ENCODE results near the gene FBXO3. TPM values are rescaled to one million over a fixed set of nuclear protein-coding genes. Genes with fewer than 3 reads are reported as not detected.

Gene FBXO3
- total RNA-seq, 1 experiment from 2014 or later = 29.6 TPM

DNA sequence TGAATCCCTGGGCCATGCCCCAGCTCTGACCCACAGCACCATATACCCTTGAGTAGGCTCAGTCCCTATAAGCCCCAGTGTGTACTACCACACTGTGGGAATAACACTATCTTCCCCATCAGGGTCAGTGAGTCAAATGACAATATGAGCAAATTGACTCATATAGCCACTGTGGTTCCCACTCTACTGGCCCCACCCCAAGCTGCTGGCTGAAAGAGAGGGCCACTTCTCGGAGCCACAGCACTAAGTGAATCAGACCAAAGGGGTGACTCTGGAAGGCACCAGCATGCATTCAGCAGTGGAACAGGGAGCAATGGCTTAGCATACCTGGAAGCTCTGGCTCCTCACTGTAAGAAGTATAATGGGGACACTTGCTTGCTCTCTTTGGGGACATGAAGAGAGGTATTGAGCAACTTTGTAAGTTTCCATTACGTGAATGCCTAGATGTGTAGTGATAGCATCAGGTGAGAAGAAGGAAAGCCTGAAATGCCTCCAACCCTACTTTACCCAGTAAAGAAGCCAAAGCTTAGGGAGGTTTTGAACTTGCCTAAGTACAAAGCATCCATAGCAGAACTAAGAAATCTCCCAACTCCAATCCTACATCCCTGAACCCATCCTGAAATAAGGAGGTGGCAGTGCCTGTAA lies 51.6 kb downstream of the FBXO3 start:
- Histone ChIP-seq H3K27me3 (replicated peaks; ENCODE audit: control insufficient read depth, insufficient read depth, low read length) (no peaks in the 10 kb centered on the region), H3K4me1 (peaks cover 28% of the 10 kb centered on the region), H3K9me3 (no peaks in the 10 kb centered on the region), H3K4me3 (ENCODE audit: low read depth, low read length) (no peak overlapping the region), H3K36me3 (ENCODE audit: control insufficient read depth, insufficient read depth, low read length) (no peaks in the 10 kb centered on the region; the same call in 1 of the 2 replicates)
- Mint-ChIP-seq H3K27me3 (ENCODE audit: insufficient read depth, unreplicated experiment) (no peaks in the 10 kb centered on the region), H3K9me3 (ENCODE audit: unreplicated experiment) (no peaks in the 10 kb centered on the region), H3K4me1 (ENCODE audit: low read depth, unreplicated experiment) (peaks cover 25% of the 10 kb centered on the region), H3K27ac (ENCODE audit: unreplicated experiment) (no peak overlapping the region), H3K36me3 (ENCODE audit: insufficient read depth, unreplicated experiment) (peaks cover 20% of the 10 kb centered on the region), H3K4me3 (ENCODE audit: unreplicated experiment) (no peak overlapping the region)
- no peak for TF ChIP-seq CTCF (IDR thresholded peaks at IDR 0.05; ENCODE audit: insufficient read depth in 1 of 2, low read depth in 1 of 2, low read length in 1 of 2, severe bottlenecking in 1 of 2, unreplicated experiment in 1 of 2)
- DNase-seq = no peak
- ChIA-PET POLR2A (interaction anchor here (0.6 kb wide), 1 partner anchor 14 kb away, joined by 5 read pairs; the partner anchor contains the start of gene CD59), CTCF (interaction anchor here (1.3 kb wide), 1 partner anchor 14 kb away, joined by 6 read pairs; the partner anchor contains the start of gene CD59)
- intact Hi-C loops (cut with micrococcal nuclease; ENCODE audit: unreplicated experiment) = no loop called here
- BruUV-seq (replicated peaks) = no TSS peak

DNA sequence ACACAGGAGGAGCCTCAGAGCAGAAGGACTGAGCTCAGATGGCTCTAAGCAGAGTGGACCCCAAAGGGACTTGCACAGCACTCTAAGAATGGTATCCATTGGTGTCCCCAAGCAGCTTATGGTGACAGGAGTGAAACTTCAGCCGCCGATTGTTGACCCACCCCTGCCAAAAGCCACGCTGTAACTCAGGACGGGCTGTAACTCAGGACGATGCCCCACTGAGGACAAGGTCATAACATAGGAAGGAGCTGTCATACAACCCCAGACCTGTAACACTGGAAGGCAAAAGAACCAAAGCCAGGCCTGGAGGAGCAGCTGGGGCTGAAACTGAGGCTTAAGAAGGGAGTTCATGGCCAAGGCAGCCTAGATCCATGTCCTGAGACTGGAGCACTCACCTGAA lies 52.3 kb downstream of the FBXO3 start:
- ChIA-PET CTCF (no interaction called here), POLR2A (no interaction called here)
- Histone ChIP-seq H3K9me3 (no peaks in the 10 kb centered on the region), H3K27me3 (replicated peaks; ENCODE audit: control insufficient read depth, insufficient read depth, low read length) (no peaks in the 10 kb centered on the region), H3K36me3 (ENCODE audit: control insufficient read depth, insufficient read depth, low read length) (no peaks in the 10 kb centered on the region; the same call in 1 of the 2 replicates), H3K4me3 (ENCODE audit: low read depth, low read length) (no peak overlapping the region), H3K4me1 (peaks cover 28% of the 10 kb centered on the region)
- H3K4me3 Mint-ChIP-seq (ENCODE audit: unreplicated experiment) = no peak overlapping the region
- H3K9me3 Mint-ChIP-seq (ENCODE audit: unreplicated experiment) = no peaks in the 10 kb centered on the region
- TF ChIP-seq CTCF (IDR thresholded peaks at IDR 0.05; ENCODE audit: insufficient read depth in 1 of 2, low read depth in 1 of 2, low read length in 1 of 2, severe bottlenecking in 1 of 2, unreplicated experiment in 1 of 2) = no peak
- no peak overlapping the region for H3K27ac Mint-ChIP-seq (ENCODE audit: unreplicated experiment)
- BruUV-seq (replicated peaks) = no TSS peak
- intact Hi-C loops (cut with micrococcal nuclease; ENCODE audit: unreplicated experiment) = no loop called here
- no peak for DNase-seq
- peaks cover 20% of the 10 kb centered on the region for H3K36me3 Mint-ChIP-seq (ENCODE audit: insufficient read depth, unreplicated experiment)
- H3K4me1 Mint-ChIP-seq (ENCODE audit: low read depth, unreplicated experiment) = peaks cover 25% of the 10 kb centered on the region
- H3K27me3 Mint-ChIP-seq (ENCODE audit: insufficient read depth, unreplicated experiment) = no peaks in the 10 kb centered on the region

- H3K9me3 ChIP-seq = no peaks in the 10 kb centered on the region
- Mint-ChIP-seq H3K9me3 (ENCODE audit: unreplicated experiment) (no peaks in the 10 kb centered on the region), H3K4me1 (ENCODE audit: low read depth, unreplicated experiment) (peaks cover 25% of the 10 kb centered on the region), H3K4me3 (ENCODE audit: unreplicated experiment) (no peak overlapping the region), H3K27ac (ENCODE audit: unreplicated experiment) (no peak overlapping the region), H3K36me3 (ENCODE audit: insufficient read depth, unreplicated experiment) (peaks cover 20% of the 10 kb centered on the region), H3K27me3 (ENCODE audit: insufficient read depth, unreplicated experiment) (no peaks in the 10 kb centered on the region)
- H3K4me3 ChIP-seq (ENCODE audit: low read depth, low read length) = no peak overlapping the region
- intact Hi-C loops (cut with micrococcal nuclease; ENCODE audit: unreplicated experiment) = no loop called here
- TF ChIP-seq CTCF (IDR thresholded peaks at IDR 0.05; ENCODE audit: insufficient read depth in 1 of 2, low read depth in 1 of 2, low read length in 1 of 2, severe bottlenecking in 1 of 2, unreplicated experiment in 1 of 2) = no peak
- no peak for DNase-seq
- BruUV-seq (replicated peaks) = no TSS peak
- CTCF ChIA-PET = no interaction called here
- H3K27me3 ChIP-seq (replicated peaks; ENCODE audit: control insufficient read depth, insufficient read depth, low read length) = no peaks in the 10 kb centered on the region
- H3K36me3 ChIP-seq (ENCODE audit: control insufficient read depth, insufficient read depth, low read length) = no peaks in the 10 kb centered on the region; the same call in 1 of the 2 replicates
- POLR2A ChIA-PET = no interaction called here
- H3K4me1 ChIP-seq = peaks cover 28% of the 10 kb centered on the region
Measured at GRCh38 chr11:33721426-33721825, 52.9 kb downstream of the FBXO3 start.
